GM21526 (cell line): ENCODE measurements around the gene CFAP45.

Experiments
- ATAC-seq: cut with Tn5 transposase; IDR thresholded peaks from one replicate; pipeline ENCODE4 v1.9.1; 2021; ENCODE audit warnings: moderate library complexity; ENCODE audit not compliant: unreplicated experiment, low FRiP score

CFAP45 gene

GRCh38 chr1:159880430-159880829 is 19.5 kb downstream of the CFAP45 start:
- ATAC-seq, result no peak

GRCh38 chr1:159879977-159880376 is 20.0 kb downstream of the CFAP45 start:
- no peak for ATAC-seq

GRCh38 chr1:159879136-159879535 is 20.8 kb downstream of the CFAP45 start:
- ATAC-seq, result no peak

- no peak for ATAC-seq
These were observed 22.1 kb downstream of the CFAP45 start for GRCh38 chr1:159877695-159878444.

GRCh38 chr1:159873530-159874143 is 26.3 kb downstream of the CFAP45 start:
- no peak for ATAC-seq

- ATAC-seq, result no peak
These were observed 27.1 kb downstream of the CFAP45 start for GRCh38 chr1:159872891-159873290.

GRCh38 chr1:159870704-159871103 is 29.3 kb downstream of the CFAP45 start:
- ATAC-seq, result no peak

- no peak for ATAC-seq
These were observed 30.4 kb downstream of the CFAP45 start for GRCh38 chr1:159869607-159870006.

- ATAC-seq, result no peak
These were observed 30.8 kb downstream of the CFAP45 start for GRCh38 chr1:159869173-159869572.

GRCh38 chr1:159868766-159869165 is 31.2 kb downstream of the CFAP45 start:
- ATAC-seq, result no peak

- ATAC-seq, result no peak
These were observed 32.3 kb downstream of the CFAP45 start for GRCh38 chr1:159867664-159868026.

- ATAC-seq, result no peak
These were observed 32.9 kb downstream of the CFAP45 start for GRCh38 chr1:159866905-159867663.

GRCh38 chr1:159866066-159866465 is 33.9 kb downstream of the CFAP45 start:
- no peak for ATAC-seq

GRCh38 chr1:159864262-159864661 is 35.7 kb downstream of the CFAP45 start:
- ATAC-seq, result no peak

- ATAC-seq, result no peak
These were observed 37.4 kb downstream of the CFAP45 start, which contains the start of gene VSIG8 for GRCh38 chr1:159862557-159862956. VSIG8 (minus strand) TSS chr1:159862657; CDS start chr1:159862521, 136 bp downstream.

- no peak for ATAC-seq
These were observed 37.9 kb downstream of the CFAP45 start for GRCh38 chr1:159862031-159862430.

GRCh38 chr1:159861218-159861617 is 38.7 kb downstream of the CFAP45 start:
- ATAC-seq, result no peak

- no peak for ATAC-seq
These were observed 39.5 kb downstream of the CFAP45 start for GRCh38 chr1:159860456-159860855.

GRCh38 chr1:159859767-159860322 is 40.1 kb downstream of the CFAP45 start:
- no peak for ATAC-seq

- no peak for ATAC-seq
These were observed 42.1 kb downstream of the CFAP45 start for GRCh38 chr1:159857889-159858288.

- ATAC-seq, result no peak
These were observed 43.4 kb downstream of the CFAP45 start for GRCh38 chr1:159856576-159856975.
